Liver (tissue), 9 donors: ENCODE results near the gene IGLON5. TPM values are rescaled to one million over a fixed set of nuclear protein-coding genes. Genes with fewer than 3 reads are reported as not detected.

Source experiments
- DNase-seq: peaks from one replicate; pipeline ENCODE4 v3.0.0-alpha.2; 2017; ENCODE audit warnings: low spot score
- H3K27ac ChIP-seq, 2 donors: one replicate each; pipeline ENCODE4 v1.7.0; 2013; ENCODE audit warnings: inconsistent platforms in 2 of 2, low read length in 2 of 2, control low read depth in 1 of 2, low read depth in 1 of 2, mild to moderate bottlenecking in 1 of 2
- H3K27me3 ChIP-seq, 4 donors: one replicate each; pipeline versions ENCODE4 v1.6.1 to v1.7.0; 2013; ENCODE audit warnings: low read length in 3 of 4, inconsistent platforms in 1 of 4, mild to moderate bottlenecking in 1 of 4, moderate library complexity in 1 of 4; ENCODE audit not compliant: control insufficient read depth in 4 of 4, insufficient read depth in 4 of 4
- H3K36me3 ChIP-seq, 4 donors: one replicate each; pipeline versions ENCODE4 v1.6.1 to v1.7.0; 2013; ENCODE audit warnings: low read length in 3 of 4, mild to moderate bottlenecking in 3 of 4, low read depth in 1 of 4, moderate library complexity in 1 of 4; ENCODE audit not compliant: control insufficient read depth in 4 of 4, insufficient read depth in 3 of 4
- H3K4me1 ChIP-seq, 4 donors: one replicate each; pipeline versions ENCODE4 v1.6.1 to v1.7.0; 2013; ENCODE audit warnings: low read length in 3 of 4, mild to moderate bottlenecking in 3 of 4, moderate library complexity in 1 of 4; ENCODE audit not compliant: control insufficient read depth in 4 of 4, insufficient read depth in 4 of 4
- H3K4me3 ChIP-seq, 3 donors: one replicate each; pipeline versions ENCODE4 v1.6.1 to v1.7.0; 2013; ENCODE audit warnings: low read length in 3 of 3, control low read depth in 1 of 3, low read depth in 1 of 3, mild to moderate bottlenecking in 1 of 3
- H3K9ac ChIP-seq, 2 donors: one replicate each; pipeline ENCODE4 v1.7.0; 2013; ENCODE audit warnings: low read length in 2 of 2, mild to moderate bottlenecking in 2 of 2, moderate library complexity in 2 of 2, control low read depth in 1 of 2, low read depth in 1 of 2
- H3K9me3 ChIP-seq, 4 donors: one replicate each; pipeline versions ENCODE4 v1.6.1 to v1.7.0; 2013; ENCODE audit warnings: low read length in 3 of 4; ENCODE audit not compliant: control insufficient read depth in 4 of 4
- EGR1 ChIP-seq, 2 donors: IDR thresholded peaks; 2 replicates each; pipeline ENCODE4 v1.6.1; 2016 to 2018; ENCODE audit warnings: antibody characterized with exemption in 2 of 2, low read depth in 2 of 2
- FOXA1 ChIP-seq: IDR thresholded peaks from 2 replicates; pipeline ENCODE4 v1.6.1; 2016; ENCODE audit warnings: antibody characterized with exemption
- FOXA2 ChIP-seq: IDR thresholded peaks from 2 replicates; pipeline ENCODE4 v1.6.1; 2016; ENCODE audit warnings: antibody characterized with exemption
- GABPA ChIP-seq, 2 donors: IDR thresholded peaks in 1 of 2; conservative IDR thresholded peaks in 1 of 2; 2 replicates each; pipeline ENCODE4 v1.6.1; 2016; ENCODE audit warnings: antibody characterized with exemption in 2 of 2, mild to moderate bottlenecking in 1 of 2, moderate library complexity in 1 of 2
- HNF4A ChIP-seq, 2 donors: conservative IDR thresholded peaks; 2 replicates each; pipeline ENCODE4 v1.6.1; 2016; ENCODE audit warnings: antibody characterized with exemption in 2 of 2, mild to moderate bottlenecking in 2 of 2
- HNF4G ChIP-seq: IDR thresholded peaks from 2 replicates; pipeline ENCODE4 v1.6.1; 2016; ENCODE audit warnings: antibody characterized with exemption
- NR2F2 ChIP-seq: IDR thresholded peaks from 2 replicates; pipeline ENCODE4 v1.6.1; 2016; ENCODE audit warnings: antibody characterized with exemption
- SP1 ChIP-seq: IDR thresholded peaks from 2 replicates; pipeline ENCODE4 v1.6.1; 2018; ENCODE audit warnings: antibody characterized with exemption, mild to moderate bottlenecking
- TAF1 ChIP-seq: conservative IDR thresholded peaks from 2 replicates; pipeline ENCODE4 v1.6.1; 2016; ENCODE audit warnings: antibody characterized with exemption, mild to moderate bottlenecking
- YY1 ChIP-seq: IDR thresholded peaks from 2 replicates; pipeline ENCODE4 v1.6.1; 2016; ENCODE audit warnings: antibody characterized with exemption, mild to moderate bottlenecking
- WGBS: extraction: QIAGEN DNeasy Blood & Tissue Kit; methylation state at CpG from one replicate; pipeline ENCODE4 v1.1.7; 2013; 5-methylcytosine and 5-hydroxymethylcytosine counted together
- polyA plus RNA-seq, 2 donors: library from polyadenylated mRNA; stranded (reverse) in 1 of 2; unstranded in 1 of 2; fragments of 200-250 nt in 1 of 2; fragments of >200 nt in 1 of 2; fragmentation: Nextera tagmentation in 1 of 2; extraction: Ambion mirVana in 1 of 2; gene quantifications; one replicate each; pipeline versions ENCODE4 v1.2.1 to v1.2.3, GENCODE V29; 2013 to 2015
- total RNA-seq, 2 donors: library from RNA; depleted of rRNA; stranded (reverse); fragments of >200 nt; gene quantifications; one replicate each; pipeline ENCODE4 v1.2.3, GENCODE V29; 2014
- TF ChIP-seq, protein P1 (sequence below): IDR thresholded peaks from 2 replicates; pipeline ENCODE4 v1.6.1; 2016; ENCODE audit warnings: antibody characterized with exemption
- TF ChIP-seq, protein P2 (sequence below): IDR thresholded peaks from 2 replicates; pipeline ENCODE4 v1.6.1; 2016; ENCODE audit warnings: antibody characterized with exemption, mild to moderate bottlenecking
- donor health status: healthy.
- donor health status: healthy.
- donor health status: healthy.
- donor health status: healthy.
- donor health status: healthy.

Gene IGLON5
- total and polyA plus RNA-seq, 4 donors: 0.25 to 0.46 (median 0.25) TPM; not detected in 1

DNA sequence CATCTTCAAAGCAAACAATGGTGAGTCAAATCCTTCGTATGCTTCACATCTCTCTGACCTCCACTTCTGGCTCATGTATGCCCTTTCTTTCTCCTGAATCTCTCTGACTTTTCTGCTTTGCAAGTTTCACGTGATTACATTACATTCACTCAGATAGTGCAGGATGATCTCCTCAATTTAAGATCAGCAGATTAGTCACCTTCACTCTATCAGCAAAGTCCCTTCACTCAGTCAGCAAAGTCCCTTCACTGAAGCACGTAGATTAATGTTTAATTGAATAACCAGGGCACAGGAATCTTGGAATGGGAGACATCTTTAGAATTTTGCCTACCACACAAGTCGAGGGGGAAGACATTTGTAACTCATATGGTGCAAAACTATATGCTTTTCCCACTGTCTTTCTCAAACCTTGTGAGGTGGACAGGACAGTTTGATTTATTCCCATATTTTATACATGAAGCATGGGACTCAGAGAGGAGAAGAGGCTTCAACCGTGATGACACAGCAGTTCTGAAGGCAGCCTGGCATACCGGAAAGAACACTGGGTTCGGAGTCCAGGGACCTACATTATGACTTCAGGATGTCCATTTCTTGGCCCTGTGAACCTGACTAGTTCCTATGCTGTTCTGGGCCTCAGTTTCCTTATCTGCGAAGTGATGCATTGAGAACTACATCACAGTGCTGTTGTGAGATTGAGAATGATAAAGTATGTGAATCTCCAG lies 37.2 kb upstream of the IGLON5 start:
- peaks cover 0 to 6% (median under 1%) of the 10 kb centered on the region in 4 donors for H3K27me3 ChIP-seq
- no peak overlapping the region for H3K27ac ChIP-seq
- H3K4me1 ChIP-seq: no peaks in the 10 kb centered on the region
- no peak overlapping the region for H3K4me3 ChIP-seq
- no peak for DNase-seq
- H3K36me3 ChIP-seq: no peaks in the 10 kb centered on the region
- WGBS: 71% methylated on average over 8 of the region's 8 CpGs
- H3K9ac ChIP-seq: no peak overlapping the region
- H3K9me3 ChIP-seq: no peaks in the 10 kb centered on the region
- TF ChIP-seq NR2F2 (no peak), SP1 (no peak), TAF1 (no peak), FOXA2 (no peak), GABPA (IDR thresholded peaks at IDR 0.05 in 1 of 2, conservative IDR thresholded peaks at IDR 0.05 in 1 of 2) (no peak), YY1 (no peak), FOXA1 (no peak), HNF4G (no peak)
- TF ChIP-seq, protein P1, sequence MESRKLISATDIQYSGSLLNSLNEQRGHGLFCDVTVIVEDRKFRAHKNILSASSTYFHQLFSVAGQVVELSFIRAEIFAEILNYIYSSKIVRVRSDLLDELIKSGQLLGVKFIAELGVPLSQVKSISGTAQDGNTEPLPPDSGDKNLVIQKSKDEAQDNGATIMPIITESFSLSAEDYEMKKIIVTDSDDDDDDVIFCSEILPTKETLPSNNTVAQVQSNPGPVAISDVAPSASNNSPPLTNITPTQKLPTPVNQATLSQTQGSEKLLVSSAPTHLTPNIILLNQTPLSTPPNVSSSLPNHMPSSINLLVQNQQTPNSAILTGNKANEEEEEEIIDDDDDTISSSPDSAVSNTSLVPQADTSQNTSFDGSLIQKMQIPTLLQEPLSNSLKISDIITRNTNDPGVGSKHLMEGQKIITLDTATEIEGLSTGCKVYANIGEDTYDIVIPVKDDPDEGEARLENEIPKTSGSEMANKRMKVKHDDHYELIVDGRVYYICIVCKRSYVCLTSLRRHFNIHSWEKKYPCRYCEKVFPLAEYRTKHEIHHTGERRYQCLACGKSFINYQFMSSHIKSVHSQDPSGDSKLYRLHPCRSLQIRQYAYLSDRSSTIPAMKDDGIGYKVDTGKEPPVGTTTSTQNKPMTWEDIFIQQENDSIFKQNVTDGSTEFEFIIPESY: no peak

DNA sequence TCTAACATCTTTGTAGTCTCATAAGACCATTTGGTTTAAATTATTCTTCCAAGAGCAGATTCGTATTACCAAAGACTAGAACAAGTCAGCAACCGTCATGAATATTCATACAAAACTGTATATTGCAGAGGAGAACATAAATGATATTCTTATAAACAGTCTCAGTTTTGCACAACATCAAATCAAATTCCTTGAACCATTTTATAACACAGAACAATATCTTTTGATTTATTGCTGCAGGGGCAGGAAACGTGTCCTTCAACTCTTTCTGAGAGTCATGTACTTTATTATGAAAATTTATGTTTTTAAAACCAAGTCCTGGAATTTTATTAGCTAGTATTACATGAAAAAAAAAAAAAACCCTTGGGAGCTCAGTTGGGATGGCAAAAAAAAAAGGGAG lies 34.3 kb upstream of the IGLON5 start:
- Histone ChIP-seq H3K36me3 (no peaks in the 10 kb centered on the region), H3K9me3 (no peaks in the 10 kb centered on the region), H3K4me1 (no peaks in the 10 kb centered on the region), H3K9ac (no peak overlapping the region), H3K27me3 (peaks cover 0 to 2% (median 0%) of the 10 kb centered on the region in 4 donors), H3K4me3 (no peak overlapping the region), H3K27ac (no peak overlapping the region)
- 74% methylated on average over 3 of the region's 3 CpGs for WGBS
- no peak for TF ChIP-seq HNF4A (conservative IDR thresholded peaks at IDR 0.05)
- no peak for TF ChIP-seq FOXA2
- no peak for TF ChIP-seq FOXA1
- no peak for TF ChIP-seq YY1
- TF ChIP-seq, protein P2, sequence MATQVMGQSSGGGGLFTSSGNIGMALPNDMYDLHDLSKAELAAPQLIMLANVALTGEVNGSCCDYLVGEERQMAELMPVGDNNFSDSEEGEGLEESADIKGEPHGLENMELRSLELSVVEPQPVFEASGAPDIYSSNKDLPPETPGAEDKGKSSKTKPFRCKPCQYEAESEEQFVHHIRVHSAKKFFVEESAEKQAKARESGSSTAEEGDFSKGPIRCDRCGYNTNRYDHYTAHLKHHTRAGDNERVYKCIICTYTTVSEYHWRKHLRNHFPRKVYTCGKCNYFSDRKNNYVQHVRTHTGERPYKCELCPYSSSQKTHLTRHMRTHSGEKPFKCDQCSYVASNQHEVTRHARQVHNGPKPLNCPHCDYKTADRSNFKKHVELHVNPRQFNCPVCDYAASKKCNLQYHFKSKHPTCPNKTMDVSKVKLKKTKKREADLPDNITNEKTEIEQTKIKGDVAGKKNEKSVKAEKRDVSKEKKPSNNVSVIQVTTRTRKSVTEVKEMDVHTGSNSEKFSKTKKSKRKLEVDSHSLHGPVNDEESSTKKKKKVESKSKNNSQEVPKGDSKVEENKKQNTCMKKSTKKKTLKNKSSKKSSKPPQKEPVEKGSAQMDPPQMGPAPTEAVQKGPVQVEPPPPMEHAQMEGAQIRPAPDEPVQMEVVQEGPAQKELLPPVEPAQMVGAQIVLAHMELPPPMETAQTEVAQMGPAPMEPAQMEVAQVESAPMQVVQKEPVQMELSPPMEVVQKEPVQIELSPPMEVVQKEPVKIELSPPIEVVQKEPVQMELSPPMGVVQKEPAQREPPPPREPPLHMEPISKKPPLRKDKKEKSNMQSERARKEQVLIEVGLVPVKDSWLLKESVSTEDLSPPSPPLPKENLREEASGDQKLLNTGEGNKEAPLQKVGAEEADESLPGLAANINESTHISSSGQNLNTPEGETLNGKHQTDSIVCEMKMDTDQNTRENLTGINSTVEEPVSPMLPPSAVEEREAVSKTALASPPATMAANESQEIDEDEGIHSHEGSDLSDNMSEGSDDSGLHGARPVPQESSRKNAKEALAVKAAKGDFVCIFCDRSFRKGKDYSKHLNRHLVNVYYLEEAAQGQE: no peak
- no peak for TF ChIP-seq EGR1 (IDR thresholded peaks at IDR 0.05; ENCODE audit: low read depth in 2 of 2)
- no peak for TF ChIP-seq SP1
- TF ChIP-seq HNF4G: no peak
- DNase-seq: no peak

DNA sequence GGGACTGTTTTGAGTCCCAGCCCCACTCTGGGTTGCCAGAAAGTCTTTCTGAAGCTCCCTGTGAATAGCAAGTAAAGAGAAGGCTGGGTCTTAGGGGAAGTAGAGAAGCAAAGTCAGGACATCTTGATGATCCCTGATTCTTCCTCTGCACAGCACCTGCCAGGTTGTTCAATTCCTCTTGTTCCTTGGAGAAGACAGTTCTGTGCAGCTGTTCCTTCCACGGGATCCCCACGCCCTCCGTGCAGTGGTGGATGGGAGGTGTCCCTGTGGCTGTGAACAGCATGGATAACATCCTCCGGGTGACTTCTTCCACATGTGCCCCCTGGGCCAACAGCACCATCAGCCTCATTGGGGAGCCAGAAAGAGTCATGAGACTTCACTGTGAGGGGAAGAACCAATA lies 29.1 kb upstream of the IGLON5 start:
- Histone ChIP-seq H3K27me3 (peaks cover 0 to 1% (median 0%) of the 10 kb centered on the region in 4 donors), H3K36me3 (no peaks in the 10 kb centered on the region), H3K27ac (no peak overlapping the region), H3K4me3 (no peak overlapping the region), H3K4me1 (no peaks in the 10 kb centered on the region), H3K9me3 (no peaks in the 10 kb centered on the region), H3K9ac (no peak overlapping the region)
- 74% methylated on average over 4 of the region's 4 CpGs for WGBS
- DNase-seq: no peak
- TF ChIP-seq FOXA2 (no peak), EGR1 (IDR thresholded peaks at IDR 0.05; ENCODE audit: low read depth in 2 of 2) (no peak)
